Hematopoietic multipotent progenitor cell treated with erythropoietin and hydrocortisone succinate and interleukin-3 and kit ligand, for 4 days (in vitro differentiated cells): Measurements from ENCODE around the gene PCDHA11.
"Not testable (repeated sequence)": the region's sequence is repeated elsewhere in the genome, so short reads cannot be mapped to it uniquely, and the experiment has no call there.

ENCODE experiments used
- DNase-seq: peaks from one replicate; pipeline ENCODE4 v3.0.0-alpha.2; 2015

Gene PCDHA11, protein sequence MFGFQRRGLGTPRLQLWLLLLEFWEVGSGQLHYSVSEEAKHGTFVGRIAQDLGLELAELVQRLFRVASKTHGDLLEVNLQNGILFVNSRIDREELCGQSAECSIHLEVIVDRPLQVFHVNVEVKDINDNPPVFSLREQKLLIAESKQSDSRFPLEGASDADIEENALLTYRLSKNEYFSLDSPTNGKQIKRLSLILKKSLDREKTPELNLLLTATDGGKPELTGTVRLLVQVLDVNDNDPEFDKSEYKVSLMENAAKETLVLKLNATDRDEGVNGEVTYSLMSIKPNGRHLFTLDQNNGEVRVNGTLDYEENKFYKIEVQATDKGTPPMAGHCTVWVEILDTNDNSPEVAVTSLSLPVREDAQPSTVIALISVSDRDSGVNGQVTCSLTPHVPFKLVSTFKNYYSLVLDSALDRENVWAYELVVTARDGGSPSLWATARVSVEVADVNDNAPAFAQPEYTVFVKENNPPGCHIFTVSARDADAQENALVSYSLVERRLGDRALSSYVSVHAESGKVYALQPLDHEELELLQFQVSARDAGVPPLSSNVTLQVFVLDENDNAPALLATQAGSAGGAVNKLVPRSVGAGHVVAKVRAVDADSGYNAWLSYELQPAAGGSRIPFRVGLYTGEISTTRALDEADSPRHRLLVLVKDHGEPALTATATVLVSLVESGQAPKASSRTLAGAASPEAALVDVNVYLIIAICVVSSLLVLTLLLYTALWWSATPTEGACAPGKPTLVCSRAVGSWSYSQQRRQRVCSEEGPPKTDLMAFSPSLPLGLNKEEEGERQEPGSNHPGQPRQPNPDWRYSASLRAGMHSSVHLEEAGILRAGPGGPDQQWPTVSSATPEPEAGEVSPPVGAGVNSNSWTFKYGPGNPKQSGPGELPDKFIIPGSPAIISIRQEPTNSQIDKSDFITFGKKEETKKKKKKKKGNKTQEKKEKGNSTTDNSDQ

DNA sequence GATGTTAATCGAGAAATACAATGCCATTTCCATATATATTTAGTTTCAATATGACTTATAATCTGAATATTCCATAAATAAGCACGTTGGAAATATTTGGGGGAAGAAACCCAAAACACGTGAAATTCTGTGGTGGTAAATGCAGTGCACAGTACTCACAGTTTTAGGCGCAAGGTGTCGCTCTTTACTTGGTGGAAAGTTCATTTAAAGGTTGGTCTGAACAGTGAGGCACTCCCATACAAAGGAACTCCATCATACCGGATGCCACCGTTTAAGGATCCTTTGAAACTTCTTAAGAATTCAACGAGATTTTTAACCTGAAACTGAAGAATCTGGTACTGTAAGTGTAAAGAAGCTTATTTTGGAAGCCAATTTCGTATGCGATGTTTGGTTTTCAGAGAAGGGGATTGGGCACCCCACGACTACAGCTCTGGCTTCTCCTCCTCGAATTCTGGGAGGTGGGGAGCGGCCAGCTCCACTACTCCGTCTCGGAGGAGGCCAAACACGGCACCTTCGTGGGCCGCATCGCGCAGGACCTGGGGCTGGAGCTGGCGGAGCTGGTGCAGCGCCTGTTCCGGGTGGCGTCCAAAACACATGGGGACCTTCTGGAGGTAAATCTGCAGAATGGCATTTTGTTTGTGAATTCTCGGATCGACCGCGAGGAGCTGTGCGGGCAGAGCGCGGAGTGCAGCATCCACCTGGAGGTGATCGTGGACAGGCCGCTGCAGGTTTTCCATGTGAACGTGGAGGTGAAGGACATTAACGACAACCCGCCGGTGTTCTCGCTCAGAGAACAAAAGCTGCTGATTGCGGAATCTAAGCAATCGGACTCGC lies at the start of gene PCDHA11:
Gene PCDHA11, plus strand, starts transcription at position 237 of the 834 bp plus-strand sequence. Its CDS starts 147 bp downstream, at position 384.
- DNase-seq: peak; percentile 25

DNA sequence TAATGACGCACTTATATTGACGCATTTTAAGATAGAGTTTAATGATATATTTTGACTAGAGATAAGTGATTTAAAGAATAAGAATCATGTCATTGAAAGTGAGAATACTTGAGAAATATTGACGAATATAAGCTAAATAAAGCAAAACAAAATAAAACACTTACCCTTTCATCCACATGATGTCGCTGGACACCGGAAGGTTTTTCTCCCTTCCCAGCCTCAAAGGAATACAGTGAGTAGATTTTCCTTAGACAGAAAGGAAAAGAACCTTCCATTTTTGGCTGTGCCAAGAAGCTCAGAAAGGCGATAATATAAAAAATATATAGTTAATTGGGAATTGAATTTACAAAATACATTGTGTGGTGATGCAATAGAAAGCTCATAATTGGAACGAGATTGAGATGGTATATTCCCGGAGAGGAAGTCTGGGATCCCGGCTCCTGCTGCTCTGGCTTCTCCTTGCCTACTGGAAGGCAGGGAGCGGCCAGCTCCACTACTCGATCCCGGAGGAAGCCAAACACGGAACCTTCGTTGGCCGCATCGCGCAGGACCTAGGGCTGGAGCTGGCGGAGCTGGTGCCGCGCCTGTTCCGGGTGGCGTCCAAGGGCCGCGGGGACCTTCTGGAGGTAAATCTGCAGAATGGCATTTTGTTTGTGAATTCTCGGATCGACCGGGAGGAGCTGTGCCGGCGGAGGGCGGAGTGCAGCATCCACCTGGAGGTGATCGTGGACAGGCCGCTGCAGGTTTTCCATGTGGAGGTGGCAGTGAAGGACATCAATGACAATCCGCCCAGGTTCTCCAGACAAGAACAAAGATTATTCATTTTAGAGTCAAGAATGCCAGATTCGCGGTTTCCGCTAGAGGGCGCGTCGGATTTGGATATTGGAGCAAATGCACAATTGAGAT lies 47.1 kb upstream of the PCDHA11 start, which contains the start of gene PCDHA5:
Gene PCDHA5, plus strand, starts transcription at position 239 of the 906 bp plus-strand sequence.
- peak; percentile 58 for DNase-seq

DNA sequence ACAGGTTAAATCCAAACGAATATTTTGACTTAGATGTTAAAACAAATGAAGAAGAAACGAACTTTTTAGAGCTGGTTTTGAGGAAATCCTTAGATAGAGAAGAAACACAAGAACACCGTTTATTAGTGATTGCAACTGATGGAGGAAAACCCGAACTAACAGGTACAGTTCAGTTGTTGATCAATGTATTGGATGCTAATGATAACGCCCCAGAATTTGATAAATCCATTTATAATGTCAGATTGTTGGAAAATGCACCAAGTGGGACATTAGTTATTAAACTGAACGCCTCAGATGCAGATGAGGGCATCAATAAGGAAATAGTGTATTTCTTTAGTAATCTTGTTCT lies 46.5 kb upstream of the PCDHA11 start:
- no peak for DNase-seq

DNA sequence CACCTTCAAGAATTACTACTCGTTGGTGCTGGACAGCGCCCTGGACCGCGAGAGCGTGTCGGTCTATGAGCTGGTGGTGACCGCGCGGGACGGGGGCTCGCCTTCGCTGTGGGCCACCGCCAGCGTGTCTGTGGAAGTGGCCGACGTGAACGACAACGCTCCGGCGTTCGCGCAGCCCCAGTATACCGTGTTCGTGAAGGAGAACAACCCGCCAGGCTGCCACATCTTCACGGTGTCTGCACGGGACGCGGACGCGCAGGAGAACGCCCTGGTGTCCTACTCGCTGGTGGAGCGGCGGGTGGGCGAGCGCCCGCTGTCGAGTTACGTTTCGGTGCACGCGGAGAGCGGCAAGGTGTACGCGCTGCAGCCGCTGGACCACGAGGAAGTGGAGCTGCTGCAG lies 45.8 kb upstream of the PCDHA11 start:
- not testable (repeated sequence) for DNase-seq

DNA sequence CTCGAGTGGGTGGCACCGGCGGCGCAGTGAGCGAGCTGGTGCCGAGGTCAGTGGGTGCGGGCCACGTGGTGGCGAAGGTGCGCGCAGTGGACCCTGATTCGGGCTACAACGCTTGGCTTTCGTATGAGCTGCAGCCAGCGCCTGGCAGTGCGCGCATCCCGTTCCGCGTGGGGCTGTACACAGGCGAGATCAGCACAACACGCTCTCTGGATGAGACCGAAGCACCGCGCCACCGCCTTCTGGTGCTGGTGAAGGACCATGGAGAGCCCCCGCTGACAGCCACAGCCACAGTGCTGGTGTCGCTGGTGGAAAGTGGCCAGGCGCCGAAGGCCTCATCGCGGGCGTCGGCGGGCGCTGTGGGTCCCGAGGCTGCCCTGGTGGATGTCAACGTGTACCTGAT lies 45.3 kb upstream of the PCDHA11 start:
- no peak for DNase-seq

DNA sequence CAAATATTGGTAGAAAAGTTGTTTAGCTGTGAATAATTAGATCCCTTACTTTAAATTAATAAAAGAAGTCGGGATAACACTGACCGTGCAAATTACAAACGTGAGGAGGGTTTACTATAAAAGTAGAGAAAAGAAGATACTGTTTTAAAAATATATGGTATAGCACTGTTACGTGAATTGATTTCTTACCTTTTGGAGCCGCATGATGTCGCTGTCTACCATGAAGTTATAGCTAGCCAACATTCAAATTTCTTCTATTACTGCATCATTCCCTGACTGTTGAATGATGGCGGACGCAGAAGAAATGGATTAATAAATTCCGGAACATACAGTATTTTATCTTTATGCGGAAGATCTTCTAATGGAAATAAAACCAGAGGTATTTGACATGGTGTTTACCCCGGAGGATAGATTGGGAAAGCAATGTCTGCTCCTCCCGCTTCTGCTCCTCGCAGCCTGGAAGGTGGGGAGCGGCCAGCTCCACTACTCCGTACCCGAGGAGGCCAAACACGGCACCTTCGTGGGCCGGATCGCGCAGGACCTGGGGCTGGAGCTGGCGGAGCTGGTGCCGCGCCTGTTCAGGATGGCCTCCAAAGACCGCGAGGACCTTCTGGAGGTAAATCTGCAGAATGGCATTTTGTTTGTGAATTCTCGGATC lies 40.9 kb upstream of the PCDHA11 start, which contains the start of gene PCDHA6:
Gene PCDHA6, plus strand, starts transcription at position 257 of the 658 bp plus-strand sequence. Its CDS starts 132 bp downstream, at position 389.
- no peak for DNase-seq

DNA sequence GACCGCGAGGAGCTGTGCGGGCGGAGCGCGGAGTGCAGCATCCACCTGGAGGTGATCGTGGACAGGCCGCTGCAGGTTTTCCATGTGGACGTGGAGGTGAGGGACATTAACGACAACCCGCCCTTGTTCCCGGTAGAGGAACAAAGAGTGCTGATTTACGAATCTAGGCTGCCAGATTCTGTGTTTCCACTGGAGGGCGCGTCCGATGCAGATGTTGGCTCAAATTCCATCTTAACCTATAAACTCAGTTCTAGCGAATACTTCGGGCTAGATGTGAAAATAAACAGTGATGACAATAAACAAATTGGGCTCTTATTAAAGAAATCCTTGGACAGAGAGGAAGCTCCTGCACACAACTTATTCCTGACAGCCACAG lies 40.4 kb upstream of the PCDHA11 start:
- no peak for DNase-seq

DNA sequence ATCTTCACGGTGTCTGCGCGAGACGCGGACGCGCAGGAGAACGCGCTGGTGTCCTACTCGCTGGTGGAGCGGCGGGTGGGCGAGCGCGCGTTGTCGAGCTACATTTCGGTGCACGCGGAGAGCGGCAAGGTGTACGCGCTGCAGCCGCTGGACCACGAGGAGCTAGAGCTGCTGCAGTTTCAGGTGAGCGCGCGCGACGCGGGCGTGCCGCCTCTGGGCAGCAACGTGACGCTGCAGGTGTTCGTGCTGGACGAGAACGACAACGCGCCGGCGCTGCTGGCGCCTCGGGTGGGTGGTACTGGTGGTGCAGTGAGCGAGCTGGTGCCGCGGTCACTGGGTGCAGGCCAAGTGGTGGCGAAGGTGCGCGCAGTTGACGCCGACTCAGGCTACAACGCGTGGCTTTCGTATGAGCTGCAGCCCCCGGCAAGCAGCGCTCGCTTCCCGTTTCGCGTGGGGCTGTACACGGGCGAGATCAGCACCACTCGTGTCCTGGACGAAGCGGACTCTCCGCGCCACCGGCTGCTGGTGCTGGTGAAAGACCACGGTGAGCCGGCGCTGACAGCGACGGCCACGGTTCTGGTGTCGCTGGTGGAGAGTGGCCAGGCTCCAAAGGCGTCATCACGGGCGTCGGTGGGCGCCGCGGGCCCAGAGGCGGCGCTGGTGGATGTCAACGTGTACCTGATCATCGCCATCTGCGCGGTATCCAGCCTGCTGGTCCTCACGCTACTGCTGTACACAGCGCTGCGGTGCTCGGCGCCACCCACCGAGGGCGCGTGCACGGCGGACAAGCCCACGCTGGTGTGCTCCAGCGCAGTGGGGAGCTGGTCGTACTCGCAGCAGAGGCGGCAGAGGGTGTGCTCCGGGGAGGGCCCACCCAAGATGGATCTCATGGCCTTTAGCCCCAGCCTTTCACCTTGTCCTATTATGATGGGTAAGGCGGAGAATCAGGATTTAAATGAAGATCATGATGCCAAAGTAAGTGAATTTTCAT lies 39.0 kb upstream of the PCDHA11 start:
- DNase-seq: not testable (repeated sequence)

DNA sequence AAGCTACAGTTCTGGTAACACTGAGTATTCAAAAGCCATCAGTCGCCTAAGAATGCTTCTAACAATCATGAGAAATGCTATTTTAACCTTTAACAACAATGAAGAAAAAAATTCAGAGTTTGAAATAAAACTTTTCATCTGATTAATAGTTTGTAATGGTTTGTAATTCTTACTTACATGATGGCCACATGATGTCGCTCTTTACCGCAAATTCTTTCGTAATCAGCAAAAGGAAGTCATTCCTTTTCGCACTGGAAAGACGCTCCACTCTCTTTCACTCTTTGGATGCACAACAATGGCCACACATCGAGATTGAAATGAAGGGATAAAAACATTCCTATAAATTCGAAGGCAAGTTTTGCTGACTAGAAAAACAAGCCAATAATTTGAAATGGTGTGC lies 34.8 kb upstream of the PCDHA11 start, which contains the start of gene PCDHA7:
Gene PCDHA7, plus strand, starts transcription at position 277 of the 400 bp plus-strand sequence. Its CDS starts 115 bp downstream, at position 392.
- peak; percentile 15 for DNase-seq

DNA sequence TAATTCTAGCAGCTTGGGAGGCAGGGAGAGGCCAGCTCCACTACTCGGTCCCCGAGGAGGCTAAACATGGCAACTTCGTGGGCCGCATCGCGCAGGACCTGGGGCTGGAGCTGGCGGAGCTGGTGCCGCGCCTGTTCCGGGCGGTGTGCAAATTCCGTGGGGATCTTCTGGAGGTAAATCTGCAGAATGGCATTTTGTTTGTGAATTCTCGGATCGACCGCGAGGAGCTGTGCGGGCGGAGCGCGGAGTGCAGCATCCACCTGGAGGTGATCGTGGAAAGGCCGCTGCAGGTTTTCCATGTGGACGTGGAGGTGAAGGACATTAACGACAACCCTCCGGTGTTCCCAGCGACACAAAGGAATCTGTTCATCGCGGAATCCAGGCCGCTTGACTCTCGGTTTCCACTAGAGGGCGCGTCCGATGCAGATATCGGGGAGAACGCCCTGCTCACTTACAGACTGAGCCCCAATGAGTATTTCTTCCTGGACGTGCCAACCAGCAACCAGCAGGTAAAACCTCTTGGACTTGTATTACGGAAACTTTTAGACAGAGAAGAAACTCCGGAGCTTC lies 34.2 kb upstream of the PCDHA11 start:
- not testable (repeated sequence) for DNase-seq

DNA sequence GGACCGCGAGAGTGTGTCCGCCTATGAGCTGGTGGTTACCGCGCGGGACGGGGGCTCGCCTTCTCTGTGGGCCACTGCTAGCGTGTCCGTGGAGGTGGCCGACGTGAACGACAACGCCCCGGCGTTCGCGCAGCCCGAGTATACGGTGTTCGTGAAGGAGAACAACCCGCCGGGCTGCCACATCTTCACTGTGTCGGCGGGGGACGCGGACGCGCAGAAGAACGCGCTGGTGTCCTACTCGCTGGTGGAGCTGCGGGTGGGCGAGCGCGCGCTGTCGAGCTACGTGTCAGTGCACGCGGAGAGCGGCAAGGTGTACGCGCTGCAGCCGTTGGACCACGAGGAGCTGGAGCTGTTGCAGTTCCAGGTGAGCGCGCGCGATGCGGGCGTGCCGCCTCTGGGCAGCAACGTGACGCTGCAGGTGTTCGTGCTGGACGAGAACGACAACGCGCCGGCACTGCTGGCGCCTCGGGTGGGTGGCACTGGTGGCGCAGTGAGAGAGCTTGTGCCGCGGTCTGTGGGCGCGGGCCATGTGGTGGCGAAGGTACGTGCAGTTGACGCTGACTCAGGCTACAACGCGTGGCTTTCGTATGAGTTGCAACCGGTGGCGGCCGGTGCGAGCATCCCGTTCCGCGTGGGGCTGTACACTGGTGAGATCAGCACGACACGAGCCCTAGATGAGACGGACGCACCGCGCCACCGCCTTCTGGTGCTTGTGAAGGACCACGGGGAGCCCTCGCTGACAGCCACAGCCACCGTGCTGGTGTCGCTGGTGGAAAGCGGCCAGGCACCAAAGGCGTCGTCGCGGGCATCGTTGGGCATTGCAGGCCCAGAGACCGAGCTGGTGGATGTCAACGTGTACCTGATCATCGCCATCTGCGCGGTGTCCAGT lies 32.9 kb upstream of the PCDHA11 start:
- DNase-seq: no peak

DNA sequence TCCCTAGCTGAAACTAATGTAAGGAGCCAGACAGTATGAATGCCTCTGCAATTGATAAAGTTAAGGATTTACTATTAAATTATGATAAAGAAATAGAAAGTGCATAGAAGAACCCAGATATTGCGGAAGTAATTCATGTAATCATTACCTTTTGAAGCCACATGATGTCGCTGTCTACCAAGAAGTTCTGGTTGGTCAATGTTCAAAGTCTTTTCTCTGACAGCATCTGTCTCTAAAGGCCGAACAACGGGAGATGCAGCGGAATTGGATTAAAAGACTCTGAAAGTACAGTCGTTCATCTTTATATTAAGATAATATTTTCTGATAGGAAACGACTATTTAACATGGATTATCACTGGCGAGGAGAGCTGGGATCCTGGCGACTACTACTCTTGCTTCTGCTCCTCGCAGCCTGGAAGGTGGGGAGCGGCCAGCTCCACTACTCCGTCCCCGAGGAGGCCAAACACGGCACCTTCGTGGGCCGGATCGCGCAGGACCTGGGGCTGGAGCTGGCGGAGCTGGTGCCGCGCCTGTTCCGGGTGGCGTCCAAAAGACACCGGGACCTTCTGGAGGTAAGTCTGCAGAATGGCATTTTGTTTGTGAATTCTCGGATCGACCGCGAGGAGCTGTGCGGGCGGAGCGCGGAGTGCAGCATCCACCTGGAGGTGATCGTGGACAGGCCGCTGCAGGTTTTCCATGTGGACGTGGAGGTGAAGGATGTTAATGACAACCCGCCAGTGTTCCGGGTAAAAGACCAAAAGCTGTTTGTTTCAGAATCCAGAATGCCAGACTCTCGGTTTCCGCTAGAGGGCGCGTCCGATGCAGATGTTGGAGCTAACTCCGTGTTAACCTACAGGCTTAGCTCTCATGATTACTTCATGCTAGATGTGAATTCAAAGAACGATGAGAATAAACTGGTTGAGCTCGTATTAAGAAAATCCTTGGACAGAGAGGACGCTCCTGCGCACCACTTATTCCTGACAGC lies 27.5 kb upstream of the PCDHA11 start, which contains the start of gene PCDHA8:
Gene PCDHA8, plus strand, starts transcription at position 210 of the 985 bp plus-strand sequence. Its CDS starts 135 bp downstream, at position 345.
- DNase-seq: peak; percentile 33

DNA sequence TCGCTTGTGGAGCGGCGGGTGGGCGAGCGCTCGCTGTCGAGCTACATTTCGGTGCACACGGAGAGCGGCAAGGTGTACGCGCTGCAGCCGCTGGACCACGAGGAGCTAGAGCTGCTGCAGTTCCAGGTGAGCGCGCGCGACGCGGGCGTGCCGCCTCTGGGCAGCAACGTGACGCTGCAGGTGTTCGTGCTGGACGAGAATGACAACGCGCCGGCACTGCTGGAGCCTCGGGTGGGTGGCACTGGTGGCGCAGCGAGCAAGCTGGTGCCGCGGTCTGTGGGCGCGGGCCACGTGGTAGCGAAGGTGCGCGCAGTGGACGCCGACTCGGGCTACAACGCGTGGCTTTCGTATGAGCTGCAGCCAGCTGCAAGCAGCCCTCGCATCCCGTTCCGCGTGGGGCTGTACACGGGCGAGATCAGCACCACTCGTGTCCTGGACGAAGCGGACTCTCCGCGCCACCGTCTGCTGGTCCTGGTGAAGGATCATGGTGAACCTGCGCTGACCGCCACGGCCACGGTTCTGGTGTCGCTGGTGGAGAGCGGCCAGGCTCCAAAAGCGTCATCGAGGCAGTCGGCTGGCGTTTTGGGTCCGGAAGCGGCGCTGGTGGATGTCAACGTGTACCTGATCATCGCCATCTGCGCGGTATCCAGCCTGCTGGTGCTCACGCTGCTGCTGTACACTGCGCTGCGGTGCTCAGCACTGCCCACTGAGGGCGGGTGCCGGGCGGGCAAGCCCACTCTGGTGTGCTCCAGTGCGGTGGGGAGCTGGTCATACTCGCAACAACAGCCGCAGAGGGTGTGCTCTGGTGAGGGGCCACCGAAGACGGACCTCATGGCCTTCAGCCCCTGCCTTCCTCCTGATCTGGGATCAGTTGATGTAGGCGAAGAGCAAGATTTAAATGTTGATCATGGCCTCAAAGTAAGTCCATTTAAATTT lies 25.7 kb upstream of the PCDHA11 start:
- no peak for DNase-seq

DNA sequence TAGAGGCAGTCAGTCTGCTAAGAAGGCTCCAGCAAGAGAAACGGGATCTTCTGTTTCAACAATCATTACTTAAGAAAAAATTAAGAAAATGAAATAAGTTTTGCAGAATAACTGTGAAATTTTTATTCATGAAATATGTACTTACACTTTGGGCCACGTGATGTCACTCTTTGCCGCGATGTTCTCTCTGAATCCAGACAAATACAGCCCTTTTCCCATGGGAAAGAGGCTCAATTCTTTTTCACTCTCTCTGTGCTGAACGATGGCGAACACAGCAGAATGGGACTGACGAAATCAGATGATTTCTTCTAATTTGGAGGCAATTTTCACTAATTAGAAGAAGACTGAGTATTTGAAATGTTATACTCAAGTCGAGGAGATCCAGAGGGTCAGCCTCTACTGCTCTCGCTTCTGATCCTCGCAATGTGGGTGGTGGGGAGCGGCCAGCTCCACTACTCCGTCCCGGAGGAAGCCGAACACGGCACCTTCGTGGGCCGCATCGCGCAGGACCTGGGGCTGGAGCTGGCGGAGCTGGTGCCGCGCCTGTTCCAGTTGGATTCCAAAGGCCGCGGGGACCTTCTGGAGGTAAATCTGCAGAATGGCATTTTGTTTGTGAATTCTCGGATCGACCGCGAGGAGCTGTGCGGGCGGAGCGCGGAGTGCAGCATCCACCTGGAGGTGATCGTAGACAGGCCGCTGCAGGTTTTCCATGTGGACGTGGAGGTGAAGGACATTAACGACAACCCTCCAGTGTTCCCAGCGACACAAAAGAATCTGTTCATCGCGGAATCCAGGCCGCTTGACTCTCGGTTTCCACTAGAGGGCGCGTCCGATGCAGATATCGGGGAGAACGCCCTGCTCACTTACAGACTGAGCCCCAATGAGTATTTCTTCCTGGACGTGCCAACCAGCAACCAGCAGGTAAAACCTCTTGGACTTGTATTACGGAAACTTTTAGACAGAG lies 20.3 kb upstream of the PCDHA11 start, which contains the start of gene PCDHA9:
Gene PCDHA9, plus strand, starts transcription at position 244 of the 964 bp plus-strand sequence. Its CDS starts 114 bp downstream, at position 358.
- DNase-seq: not testable (repeated sequence)
